Vagina (tissue), 2 donors: ENCODE data around the gene ACAD8.

Experiments
- POLR2A ChIP-seq, 2 donors: fragments of 450-650 bp; IDR thresholded peaks; one replicate each; pipeline ENCODE4 v1.6.1; 2017; ENCODE audit warnings: antibody characterized with exemption in 2 of 2, mild to moderate bottlenecking in 2 of 2, moderate library complexity in 2 of 2
- POLR2AphosphoS5 ChIP-seq, 2 donors: sonication (generic); formaldehyde crosslinking; IDR thresholded peaks; one replicate each; pipeline ENCODE4 v1.9.0; 2017; ENCODE audit warnings: antibody characterized with exemption in 2 of 2, mild to moderate bottlenecking in 2 of 2, low read depth in 1 of 2; ENCODE audit not compliant: insufficient read depth in 1 of 2
- TF ChIP-seq, protein P1 (sequence below), 3 experiments: fragments of 450-650 bp in 2 of 3; fragments of 200-600 bp in 1 of 3; sonication (generic) in 1 of 3; IDR thresholded peaks; one replicate each; pipeline ENCODE4 v1.5.1; 2017 to 2019; ENCODE audit warnings: antibody characterized with exemption in 3 of 3, mild to moderate bottlenecking in 2 of 3, moderate library complexity in 2 of 3

- TF ChIP-seq POLR2AphosphoS5 (IDR thresholded peaks at IDR 0.05; ENCODE audit: insufficient read depth in 1 of 2, low read depth in 1 of 2) (no peak), POLR2A (IDR thresholded peaks at IDR 0.05) (no peak)
- TF ChIP-seq, protein P1, sequence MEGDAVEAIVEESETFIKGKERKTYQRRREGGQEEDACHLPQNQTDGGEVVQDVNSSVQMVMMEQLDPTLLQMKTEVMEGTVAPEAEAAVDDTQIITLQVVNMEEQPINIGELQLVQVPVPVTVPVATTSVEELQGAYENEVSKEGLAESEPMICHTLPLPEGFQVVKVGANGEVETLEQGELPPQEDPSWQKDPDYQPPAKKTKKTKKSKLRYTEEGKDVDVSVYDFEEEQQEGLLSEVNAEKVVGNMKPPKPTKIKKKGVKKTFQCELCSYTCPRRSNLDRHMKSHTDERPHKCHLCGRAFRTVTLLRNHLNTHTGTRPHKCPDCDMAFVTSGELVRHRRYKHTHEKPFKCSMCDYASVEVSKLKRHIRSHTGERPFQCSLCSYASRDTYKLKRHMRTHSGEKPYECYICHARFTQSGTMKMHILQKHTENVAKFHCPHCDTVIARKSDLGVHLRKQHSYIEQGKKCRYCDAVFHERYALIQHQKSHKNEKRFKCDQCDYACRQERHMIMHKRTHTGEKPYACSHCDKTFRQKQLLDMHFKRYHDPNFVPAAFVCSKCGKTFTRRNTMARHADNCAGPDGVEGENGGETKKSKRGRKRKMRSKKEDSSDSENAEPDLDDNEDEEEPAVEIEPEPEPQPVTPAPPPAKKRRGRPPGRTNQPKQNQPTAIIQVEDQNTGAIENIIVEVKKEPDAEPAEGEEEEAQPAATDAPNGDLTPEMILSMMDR (IDR thresholded peaks at IDR 0.05) = no peak
Observed at GRCh38 chr11:134313821-134314607, 60.6 kb downstream of the ACAD8 start.
